GM19372 (cell line): ENCODE measurements around the gene AGBL4.

Experiments
- ATAC-seq: cut with Tn5 transposase; IDR thresholded peaks from one replicate; pipeline ENCODE4 v1.9.1; 2021; ENCODE audit warnings: mild to moderate bottlenecking, low read depth, moderate library complexity; ENCODE audit not compliant: unreplicated experiment

AGBL4 gene

GRCh38 chr1:48917070-48917454 is 1106.7 kb downstream of the AGBL4 start:
- no peak for ATAC-seq

GRCh38 chr1:48916130-48917069 is 1107.4 kb downstream of the AGBL4 start:
- ATAC-seq = no peak

- ATAC-seq = no peak
Measured at GRCh38 chr1:48908606-48909005, 1115.1 kb downstream of the AGBL4 start.

GRCh38 chr1:48906729-48907128 is 1117.0 kb downstream of the AGBL4 start:
- ATAC-seq = no peak

- ATAC-seq = no peak
Measured at GRCh38 chr1:48906164-48906563, 1117.6 kb downstream of the AGBL4 start.

- ATAC-seq = no peak
Measured at GRCh38 chr1:48903291-48903690, 1120.5 kb downstream of the AGBL4 start.

GRCh38 chr1:48898894-48899293 is 1124.9 kb downstream of the AGBL4 start:
- ATAC-seq = no peak

GRCh38 chr1:48889615-48890014 is 1134.1 kb downstream of the AGBL4 start:
- ATAC-seq = no peak

GRCh38 chr1:48889082-48889481 is 1134.7 kb downstream of the AGBL4 start:
- ATAC-seq = no peak

GRCh38 chr1:48887796-48888195 is 1136.0 kb downstream of the AGBL4 start:
- no peak for ATAC-seq

GRCh38 chr1:48882020-48882419 is 1141.7 kb downstream of the AGBL4 start:
- no peak for ATAC-seq

- ATAC-seq = no peak
Measured at GRCh38 chr1:48878191-48878940, 1145.4 kb downstream of the AGBL4 start.

GRCh38 chr1:48876330-48876785 is 1147.4 kb downstream of the AGBL4 start:
- ATAC-seq = no peak

- ATAC-seq = no peak
Measured at GRCh38 chr1:48875552-48876329, 1148.0 kb downstream of the AGBL4 start.

- no peak for ATAC-seq
Measured at GRCh38 chr1:48873944-48874343, 1149.8 kb downstream of the AGBL4 start.

GRCh38 chr1:48870596-48870995 is 1153.2 kb downstream of the AGBL4 start:
- peak; percentile 70 for ATAC-seq

- no peak for ATAC-seq
Measured at GRCh38 chr1:48869116-48869893, 1154.4 kb downstream of the AGBL4 start.

GRCh38 chr1:48864913-48865312 is 1158.8 kb downstream of the AGBL4 start:
- no peak for ATAC-seq

- no peak for ATAC-seq
Measured at GRCh38 chr1:48859456-48859855, 1164.3 kb downstream of the AGBL4 start.
